A204.1 (cell line): ENCODE measurements around the gene CDCA7.
"Not testable (repeated sequence)": the region's sequence is repeated elsewhere in the genome, so short reads cannot be mapped to it uniquely, and the experiment has no call there.

ENCODE experiments used
- FAIRE-seq: peaks from 2 replicates; lab custom pipeline; 2012; peaks lifted over from hg19 to GRCh38; lab: Jason Lieb, UNC

The CDCA7 gene

DNA sequence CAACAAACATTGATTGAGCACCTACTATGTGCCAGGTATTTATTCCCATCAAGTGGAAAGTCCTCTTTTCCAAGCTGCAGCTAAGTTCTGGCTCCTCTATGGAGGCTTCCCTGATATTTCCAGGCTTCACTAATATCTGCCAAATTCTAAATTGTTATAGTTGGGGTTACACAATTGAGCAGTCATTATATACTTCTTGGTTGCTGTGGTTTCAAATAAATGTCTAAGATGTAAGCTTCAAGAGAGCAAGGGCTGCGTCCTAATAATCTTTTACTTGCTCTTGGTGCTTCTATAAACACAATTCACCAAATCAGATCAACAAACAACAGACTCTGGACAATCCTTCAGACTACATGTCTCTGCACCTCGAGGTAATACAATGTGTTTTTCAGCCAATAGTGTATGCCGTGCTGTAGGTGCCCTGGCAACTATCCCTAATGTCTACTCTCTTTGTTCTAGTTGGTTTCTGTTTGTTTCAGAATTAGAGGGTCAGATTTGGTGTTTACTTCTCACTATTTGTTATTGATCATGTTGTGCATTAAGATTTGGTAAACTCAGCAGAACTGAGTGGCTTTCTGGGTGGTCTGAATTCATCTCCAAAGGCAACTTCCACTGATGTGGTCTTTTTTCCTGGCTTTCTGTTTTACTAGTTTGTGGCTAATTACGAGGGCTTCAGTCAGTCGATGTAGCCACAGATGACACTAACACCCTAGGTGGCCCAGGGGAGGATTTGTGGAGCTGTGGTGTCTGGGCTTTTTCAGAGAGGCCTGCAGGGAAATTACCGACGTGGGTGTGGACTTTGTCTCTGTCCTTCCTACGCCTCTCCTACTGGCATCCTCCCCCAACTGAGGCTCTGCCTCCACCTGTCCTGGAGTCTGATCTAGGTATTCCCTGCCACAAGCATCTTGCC lies 50.4 kb downstream of the CDCA7 start:
- no peak for FAIRE-seq

DNA sequence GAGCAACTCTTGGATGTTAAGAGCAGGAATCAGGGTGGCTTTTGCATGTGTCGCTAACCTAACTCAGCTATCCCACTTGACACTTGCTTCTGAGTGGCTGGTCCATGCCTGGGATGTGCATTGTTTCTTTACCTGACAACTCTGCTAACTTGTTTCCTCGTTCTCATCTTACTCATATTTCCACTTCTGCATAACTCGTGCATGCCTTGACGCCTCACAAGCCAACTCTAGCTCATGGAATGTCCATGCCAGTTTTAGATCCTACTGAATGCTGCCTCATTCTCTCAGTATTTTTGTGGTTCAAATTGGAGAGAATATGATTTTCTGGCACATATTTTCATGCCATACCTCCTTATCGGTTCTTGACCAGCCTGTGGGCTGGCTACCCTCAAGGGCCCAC lies 52.5 kb downstream of the CDCA7 start:
- FAIRE-seq: no peak

DNA sequence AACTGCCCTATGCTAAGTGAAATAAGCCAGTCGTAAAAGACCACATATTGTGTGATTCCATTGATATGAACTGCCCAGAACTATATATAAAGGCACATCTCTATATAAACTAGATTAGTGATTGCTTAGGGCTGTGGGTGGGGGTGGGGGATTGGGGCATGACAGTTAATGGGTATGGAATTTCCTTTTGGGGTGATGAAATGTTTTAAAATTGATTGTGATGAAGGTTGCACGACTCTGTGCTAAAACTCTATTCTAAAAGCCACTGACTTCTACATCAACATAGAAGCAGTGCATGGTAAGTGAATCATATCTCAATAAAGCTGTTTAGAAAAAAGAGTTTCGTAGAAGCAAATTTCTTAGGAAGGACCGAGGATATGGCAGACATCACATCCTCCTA lies 53.0 kb downstream of the CDCA7 start:
- no peak for FAIRE-seq

DNA sequence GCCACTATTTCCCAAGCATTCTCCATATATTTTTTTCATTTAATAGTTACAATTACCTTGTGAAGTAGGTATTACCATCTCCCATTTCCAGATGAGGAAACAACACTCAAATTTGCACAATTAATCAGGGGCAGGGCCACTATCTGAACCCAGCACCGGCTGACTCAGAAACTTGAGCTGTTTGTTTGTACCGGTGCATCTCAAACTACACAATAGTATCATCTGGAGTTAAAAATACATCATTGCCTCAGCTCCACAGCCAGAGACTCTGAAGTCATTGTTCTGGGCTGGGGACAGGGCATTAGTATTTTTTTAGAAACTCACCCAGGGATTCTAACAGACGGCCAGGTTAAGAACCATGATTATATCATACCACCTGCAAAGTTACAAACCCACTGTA lies 55.9 kb downstream of the CDCA7 start:
- no peak for FAIRE-seq

DNA sequence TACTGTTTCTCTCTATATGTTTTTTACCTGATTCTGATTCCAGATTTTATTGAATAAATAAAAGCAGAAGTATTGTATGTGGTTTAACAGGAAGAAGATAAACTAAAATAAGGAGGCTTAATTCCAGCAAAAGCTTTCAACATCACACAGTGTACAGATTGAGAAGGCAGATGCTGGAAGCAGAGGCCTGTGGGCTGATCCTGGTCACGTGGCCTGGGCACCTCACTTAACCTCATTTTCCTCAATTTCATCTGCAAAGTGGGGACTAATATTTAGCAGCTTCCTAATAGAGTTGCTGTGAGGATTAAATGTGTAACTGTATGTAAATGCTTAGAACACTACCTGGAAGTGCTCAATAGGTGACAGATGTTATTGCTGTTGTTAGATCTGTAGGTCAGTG lies 58.0 kb downstream of the CDCA7 start:
- FAIRE-seq: no peak

DNA sequence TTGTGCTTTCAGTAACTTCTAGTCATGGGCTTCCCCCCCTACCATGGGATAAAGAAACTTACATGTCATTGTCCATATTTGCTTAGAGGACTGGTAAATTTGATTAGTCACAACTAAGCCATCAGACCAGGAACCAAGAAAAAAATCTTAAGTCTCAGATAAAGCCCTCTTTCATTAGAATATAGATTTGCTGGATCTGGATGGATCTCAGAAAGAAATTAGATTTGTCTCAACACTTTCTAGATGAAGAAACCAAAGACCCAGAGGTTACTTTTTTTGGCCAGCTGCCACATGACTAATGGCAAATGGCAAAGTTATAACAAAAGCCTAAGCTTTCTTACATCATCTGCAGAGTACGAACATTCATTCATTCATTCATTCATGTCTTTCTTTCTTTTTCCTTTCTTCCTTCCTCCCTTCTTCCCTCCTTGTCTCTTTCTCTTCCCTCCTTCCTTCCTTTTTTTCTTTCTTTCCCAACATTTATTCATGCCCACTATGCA lies 60.2 kb downstream of the CDCA7 start:
- no peak for FAIRE-seq

DNA sequence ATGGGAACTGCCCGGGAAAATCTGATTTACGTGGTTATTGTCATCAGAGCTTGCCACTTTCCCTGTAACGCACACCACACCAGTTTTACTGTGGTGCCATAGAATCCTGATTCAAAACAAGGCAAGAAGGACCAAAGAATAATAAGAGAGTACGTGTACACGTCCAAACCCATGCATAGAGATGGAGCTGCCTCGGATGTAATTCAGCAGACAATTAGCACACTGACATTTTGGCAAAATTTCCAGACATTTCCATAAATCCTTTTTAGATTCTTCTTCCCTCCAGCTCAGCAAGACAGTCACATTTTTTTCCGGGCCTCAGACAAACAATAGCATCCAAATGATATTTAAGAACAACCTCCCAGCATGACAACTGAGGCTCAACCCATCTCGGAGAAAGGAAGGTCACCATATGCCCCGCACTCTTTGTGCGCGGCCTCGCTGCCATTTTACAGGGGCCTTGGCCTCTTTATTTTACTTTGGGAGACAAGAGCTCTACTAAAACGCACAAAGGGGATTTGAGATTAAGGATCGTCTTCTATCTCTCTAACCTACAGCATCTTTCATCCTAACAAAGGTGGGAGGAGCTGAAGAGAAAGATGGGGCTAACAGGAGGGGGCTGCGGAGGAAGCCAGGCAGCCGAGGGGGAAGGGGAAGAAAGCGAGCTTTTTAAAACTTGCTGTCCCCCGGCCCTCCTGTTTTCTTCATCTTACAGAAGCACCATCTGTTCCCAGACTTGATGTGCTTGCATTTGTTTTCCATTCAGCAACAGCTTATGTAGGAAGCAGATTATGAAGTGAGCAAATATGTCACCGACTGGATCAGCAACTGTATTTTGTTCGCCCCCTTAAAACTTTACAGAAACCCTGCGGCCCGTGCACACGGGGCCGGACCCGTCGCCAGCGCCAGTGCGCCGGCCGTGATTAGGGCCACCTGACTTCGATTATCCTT lies 61.0 kb downstream of the CDCA7 start:
- FAIRE-seq: no peak

DNA sequence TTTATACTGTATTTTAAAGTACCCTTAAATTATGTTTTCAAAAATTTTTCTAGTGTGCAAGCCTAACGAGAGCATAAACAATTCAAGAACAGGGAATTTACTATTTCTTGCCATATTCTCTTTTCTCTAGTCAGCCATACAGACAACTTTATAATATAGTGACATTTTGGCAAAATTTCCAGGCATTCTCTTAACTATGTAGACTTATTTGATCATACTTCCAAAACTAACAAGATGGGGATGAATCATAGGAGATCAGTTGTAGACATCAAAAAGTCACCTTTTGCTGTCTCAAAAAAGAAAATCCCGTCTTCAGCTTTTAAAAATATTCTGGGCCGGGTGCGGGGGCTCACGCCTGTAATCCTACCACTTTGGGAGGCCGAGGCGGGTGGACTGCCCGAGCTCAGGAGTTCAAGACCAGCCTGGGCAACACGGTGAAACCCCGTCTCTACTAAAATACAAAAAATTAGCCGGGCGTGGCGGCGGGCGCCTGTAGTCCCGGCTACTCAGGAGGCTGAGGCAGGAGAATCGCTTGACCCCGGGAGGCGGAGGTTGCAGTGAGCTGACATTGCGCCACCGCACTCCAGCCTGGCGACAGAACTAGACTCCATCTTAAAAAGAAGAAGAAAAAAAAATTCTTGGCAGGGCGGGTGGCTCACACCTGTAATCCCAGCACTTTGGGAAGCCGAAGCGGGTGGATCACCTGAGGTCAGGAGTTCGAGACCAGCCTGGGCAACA lies 61.9 kb downstream of the CDCA7 start:
- not testable (repeated sequence) for FAIRE-seq

DNA sequence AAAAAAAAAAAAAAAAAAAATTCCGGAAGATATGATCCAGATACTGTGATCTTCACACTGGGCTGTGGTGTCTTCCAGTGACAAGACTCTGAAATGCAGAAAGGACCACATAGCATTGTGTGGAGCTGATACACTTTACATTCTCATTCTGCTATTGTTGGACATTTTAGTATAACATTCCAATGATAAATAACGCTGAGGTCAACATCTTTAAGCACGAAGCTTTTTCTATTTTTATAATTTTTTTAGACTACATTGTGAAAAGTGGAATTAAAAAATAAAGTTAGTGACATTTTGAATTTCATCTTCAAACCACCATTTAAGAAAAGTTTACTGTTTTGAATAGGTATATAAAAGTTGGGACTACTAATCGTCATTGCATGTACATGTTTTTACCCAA lies 62.7 kb downstream of the CDCA7 start:
- no peak for FAIRE-seq

DNA sequence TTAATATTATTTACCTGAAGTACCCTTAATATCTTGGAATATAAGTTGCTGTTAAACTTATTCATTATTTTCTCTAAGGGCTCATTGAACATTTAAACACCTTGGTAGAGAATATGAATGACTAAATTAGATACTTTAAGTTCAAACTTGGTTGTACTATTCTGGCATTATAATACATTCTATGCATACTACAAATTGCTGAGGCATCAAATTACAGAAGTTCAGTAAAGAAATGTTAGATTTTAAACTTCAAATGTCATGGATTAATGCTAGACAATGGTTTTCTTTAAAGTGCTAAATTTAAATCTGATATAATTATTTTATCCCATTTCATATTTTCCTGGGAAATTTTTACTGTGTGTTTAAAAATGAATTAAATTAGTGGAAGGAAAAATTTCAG lies 63.1 kb downstream of the CDCA7 start:
- FAIRE-seq: peak; percentile 67
